Loucy (cell line): ENCODE data around the gene TMEM132C.

Experiments
- EZH2phosphoT487 ChIP-seq: fragments of 200-600 bp; IDR thresholded peaks from 2 replicates; pipeline ENCODE4 v1.6.1; 2018; ENCODE audit warnings: antibody characterized with exemption, mild to moderate bottlenecking, moderate library complexity, borderline replicate concordance
- TF ChIP-seq, protein P1 (sequence below): fragments of 200-600 bp; sonication (generic); conservative IDR thresholded peaks from 2 replicates; pipeline ENCODE4 v1.5.1; 2014; ENCODE audit warnings: mild to moderate bottlenecking, antibody characterized with exemption, low read length

DNA sequence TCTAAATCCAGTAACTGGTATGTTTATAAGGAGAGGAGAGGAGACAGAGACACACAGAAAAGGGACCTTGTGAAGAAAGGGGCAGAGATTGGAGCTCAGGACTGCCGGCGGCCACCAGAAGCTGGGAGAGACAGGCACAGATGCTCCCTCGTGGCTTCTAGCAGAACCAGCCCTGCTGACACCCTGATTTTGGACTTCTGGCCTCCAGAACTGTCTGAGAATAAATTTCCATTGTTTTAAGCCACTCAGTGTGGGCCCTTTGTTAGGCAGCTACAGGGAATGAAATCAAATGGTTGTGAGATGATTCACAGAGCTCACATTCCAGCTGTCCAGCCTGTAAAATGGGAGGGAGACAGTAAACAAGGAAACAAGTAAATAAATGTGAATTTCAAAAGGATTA, 47.6 kb downstream of the TMEM132C start:
- TF ChIP-seq, protein P1, sequence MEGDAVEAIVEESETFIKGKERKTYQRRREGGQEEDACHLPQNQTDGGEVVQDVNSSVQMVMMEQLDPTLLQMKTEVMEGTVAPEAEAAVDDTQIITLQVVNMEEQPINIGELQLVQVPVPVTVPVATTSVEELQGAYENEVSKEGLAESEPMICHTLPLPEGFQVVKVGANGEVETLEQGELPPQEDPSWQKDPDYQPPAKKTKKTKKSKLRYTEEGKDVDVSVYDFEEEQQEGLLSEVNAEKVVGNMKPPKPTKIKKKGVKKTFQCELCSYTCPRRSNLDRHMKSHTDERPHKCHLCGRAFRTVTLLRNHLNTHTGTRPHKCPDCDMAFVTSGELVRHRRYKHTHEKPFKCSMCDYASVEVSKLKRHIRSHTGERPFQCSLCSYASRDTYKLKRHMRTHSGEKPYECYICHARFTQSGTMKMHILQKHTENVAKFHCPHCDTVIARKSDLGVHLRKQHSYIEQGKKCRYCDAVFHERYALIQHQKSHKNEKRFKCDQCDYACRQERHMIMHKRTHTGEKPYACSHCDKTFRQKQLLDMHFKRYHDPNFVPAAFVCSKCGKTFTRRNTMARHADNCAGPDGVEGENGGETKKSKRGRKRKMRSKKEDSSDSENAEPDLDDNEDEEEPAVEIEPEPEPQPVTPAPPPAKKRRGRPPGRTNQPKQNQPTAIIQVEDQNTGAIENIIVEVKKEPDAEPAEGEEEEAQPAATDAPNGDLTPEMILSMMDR = no peak
- no peak for TF ChIP-seq EZH2phosphoT487
